ENCODE data around the gene P2RY14. TPM values are rescaled to one million over a fixed set of nuclear protein-coding genes. Genes with fewer than 3 reads are reported as not detected.
"Not testable (repeated sequence)": the region's sequence is repeated elsewhere in the genome, so short reads cannot be mapped to it uniquely, and the experiment has no call there.

Gene P2RY14
- total RNA-seq, 4 donors from 2014 or later, result 2.2 to 12.8 (median 6.4) TPM

GRCh38 chr3:151178208-151178845 is 100.0 kb downstream of the P2RY14 start:
- TF ChIP-seq CTCF (IDR thresholded peaks at IDR 0.05), result no peak
- no peak for DNase-seq (ENCODE audit: low spot score)
- no peak for ATAC-seq (ENCODE audit: low FRiP score)

- ATAC-seq (ENCODE audit: low FRiP score), result no peak
- no peak for TF ChIP-seq CTCF (IDR thresholded peaks at IDR 0.05)
- DNase-seq (ENCODE audit: low spot score), result no peak
These were observed 102.4 kb downstream of the P2RY14 start for GRCh38 chr3:151175952-151176351.

- ATAC-seq (ENCODE audit: low FRiP score) (no peak), DNase-seq (ENCODE audit: low spot score) (no peak)
- no peak for TF ChIP-seq CTCF (IDR thresholded peaks at IDR 0.05)
These were observed 104.0 kb downstream of the P2RY14 start for GRCh38 chr3:151174351-151174750.

- DNase-seq (ENCODE audit: low spot score), result no peak
- ATAC-seq (ENCODE audit: low FRiP score), result no peak
- TF ChIP-seq CTCF (IDR thresholded peaks at IDR 0.05), result no peak
These were observed 107.1 kb downstream of the P2RY14 start for GRCh38 chr3:151171145-151171757.

GRCh38 chr3:151169948-151170679 is 108.2 kb downstream of the P2RY14 start:
- not testable (repeated sequence) for DNase-seq (ENCODE audit: low spot score); ATAC-seq (ENCODE audit: low FRiP score)

GRCh38 chr3:151169262-151169947 is 108.9 kb downstream of the P2RY14 start:
- ATAC-seq (ENCODE audit: low FRiP score) (no peak), DNase-seq (ENCODE audit: low spot score) (no peak)
- no peak for TF ChIP-seq CTCF (IDR thresholded peaks at IDR 0.05)

Data from omental fat pad (tissue), 4 donors.